ENCODE measurements around the gene MGAM2. TPM values are rescaled to one million over a fixed set of nuclear protein-coding genes. Genes with fewer than 3 reads are reported as not detected.

MGAM2 gene
- total and polyA plus RNA-seq, 2 experiments from 2014 or later: 0.07 TPM; not detected in 1

DNA sequence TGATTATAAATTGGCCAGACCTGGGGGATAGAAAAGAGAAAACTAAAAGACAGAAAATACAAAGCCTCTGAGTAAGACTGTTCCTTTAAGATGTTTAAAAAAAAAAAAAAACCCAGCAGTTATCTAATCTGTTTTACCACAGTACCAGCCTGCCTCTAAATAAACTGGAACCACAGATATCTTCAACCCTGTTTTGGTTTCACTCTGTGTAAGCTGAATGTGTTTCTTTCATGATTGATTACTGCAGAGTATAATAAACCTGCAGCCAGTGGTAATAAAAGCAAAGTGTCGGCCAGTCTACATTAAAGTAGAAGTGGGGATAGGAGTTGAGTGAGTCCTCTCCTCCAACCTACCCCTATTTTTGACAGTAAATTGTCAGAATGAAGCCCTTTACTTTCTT lies 40.6 kb downstream of the MGAM2 start:
- Histone ChIP-seq H4K20me1 (replicated peaks; ENCODE audit: insufficient read depth) (no peaks in the 10 kb centered on the region), H3K4me1 (ENCODE audit: insufficient read depth) (no peaks in the 10 kb centered on the region), H3K9me2 (ENCODE audit: insufficient read depth) (peaks cover 10% of the 10 kb centered on the region), H3K4me3 (no peak overlapping the region), H3K36me3 (ENCODE audit: insufficient read depth) (no peaks in the 10 kb centered on the region), H3K4me2 (no peak overlapping the region), H2AFZ (no peak overlapping the region), H3K79me2 (replicated peaks; ENCODE audit: insufficient read depth) (no peaks in the 10 kb centered on the region), H3F3A (replicated peaks; ENCODE audit: low read depth) (no peaks in the 10 kb centered on the region), H3K27ac (ENCODE audit: low read depth) (no peak overlapping the region), H3K27me3 (ENCODE audit: insufficient read depth) (no peaks in the 10 kb centered on the region)
- H3K36me3 Mint-ChIP-seq (ENCODE audit: low read depth): no peaks in the 10 kb centered on the region
- H3K27me3 Mint-ChIP-seq (ENCODE audit: insufficient read depth, low read depth, poor library complexity): peaks cover 2% of the 10 kb centered on the region
- no peak overlapping the region for H3K27ac Mint-ChIP-seq
- no peak for DNase-seq (ENCODE audit: low spot score)
- H3K4me1 Mint-ChIP-seq: no peaks in the 10 kb centered on the region
- no peak overlapping the region for H3K4me3 Mint-ChIP-seq
- TF ChIP-seq, protein P1, sequence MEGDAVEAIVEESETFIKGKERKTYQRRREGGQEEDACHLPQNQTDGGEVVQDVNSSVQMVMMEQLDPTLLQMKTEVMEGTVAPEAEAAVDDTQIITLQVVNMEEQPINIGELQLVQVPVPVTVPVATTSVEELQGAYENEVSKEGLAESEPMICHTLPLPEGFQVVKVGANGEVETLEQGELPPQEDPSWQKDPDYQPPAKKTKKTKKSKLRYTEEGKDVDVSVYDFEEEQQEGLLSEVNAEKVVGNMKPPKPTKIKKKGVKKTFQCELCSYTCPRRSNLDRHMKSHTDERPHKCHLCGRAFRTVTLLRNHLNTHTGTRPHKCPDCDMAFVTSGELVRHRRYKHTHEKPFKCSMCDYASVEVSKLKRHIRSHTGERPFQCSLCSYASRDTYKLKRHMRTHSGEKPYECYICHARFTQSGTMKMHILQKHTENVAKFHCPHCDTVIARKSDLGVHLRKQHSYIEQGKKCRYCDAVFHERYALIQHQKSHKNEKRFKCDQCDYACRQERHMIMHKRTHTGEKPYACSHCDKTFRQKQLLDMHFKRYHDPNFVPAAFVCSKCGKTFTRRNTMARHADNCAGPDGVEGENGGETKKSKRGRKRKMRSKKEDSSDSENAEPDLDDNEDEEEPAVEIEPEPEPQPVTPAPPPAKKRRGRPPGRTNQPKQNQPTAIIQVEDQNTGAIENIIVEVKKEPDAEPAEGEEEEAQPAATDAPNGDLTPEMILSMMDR (conservative IDR thresholded peaks at IDR 0.05; ENCODE audit: low read depth in 2 of 2): no peak
- TF ChIP-seq CREB1 (CRISPR knock-in tag; IDR thresholded peaks at IDR 0.05; ENCODE audit: low read depth) (no peak), EZH2 (IDR thresholded peaks at IDR 0.05; ENCODE audit: low read depth, unreplicated experiment) (no peak), STAT1 (IDR thresholded peaks at IDR 0.05; ENCODE audit: unreplicated experiment) (no peak), EZH2phosphoT487 (IDR thresholded peaks at IDR 0.05; ENCODE audit: unreplicated experiment) (no peak), NANOG (IDR thresholded peaks at IDR 0.05; ENCODE audit: borderline replicate concordance) (no peak), POLR2AphosphoS5 (IDR thresholded peaks at IDR 0.05; ENCODE audit: low read depth) (no peak), ZNF114 (CRISPR knock-in tag; IDR thresholded peaks at IDR 0.05) (no peak), JUNB (IDR thresholded peaks at IDR 0.05; ENCODE audit: unreplicated experiment) (no peak), ZNF331 (CRISPR knock-in tag; IDR thresholded peaks at IDR 0.05; ENCODE audit: low read depth) (no peak)
- TF ChIP-seq, protein P2, sequence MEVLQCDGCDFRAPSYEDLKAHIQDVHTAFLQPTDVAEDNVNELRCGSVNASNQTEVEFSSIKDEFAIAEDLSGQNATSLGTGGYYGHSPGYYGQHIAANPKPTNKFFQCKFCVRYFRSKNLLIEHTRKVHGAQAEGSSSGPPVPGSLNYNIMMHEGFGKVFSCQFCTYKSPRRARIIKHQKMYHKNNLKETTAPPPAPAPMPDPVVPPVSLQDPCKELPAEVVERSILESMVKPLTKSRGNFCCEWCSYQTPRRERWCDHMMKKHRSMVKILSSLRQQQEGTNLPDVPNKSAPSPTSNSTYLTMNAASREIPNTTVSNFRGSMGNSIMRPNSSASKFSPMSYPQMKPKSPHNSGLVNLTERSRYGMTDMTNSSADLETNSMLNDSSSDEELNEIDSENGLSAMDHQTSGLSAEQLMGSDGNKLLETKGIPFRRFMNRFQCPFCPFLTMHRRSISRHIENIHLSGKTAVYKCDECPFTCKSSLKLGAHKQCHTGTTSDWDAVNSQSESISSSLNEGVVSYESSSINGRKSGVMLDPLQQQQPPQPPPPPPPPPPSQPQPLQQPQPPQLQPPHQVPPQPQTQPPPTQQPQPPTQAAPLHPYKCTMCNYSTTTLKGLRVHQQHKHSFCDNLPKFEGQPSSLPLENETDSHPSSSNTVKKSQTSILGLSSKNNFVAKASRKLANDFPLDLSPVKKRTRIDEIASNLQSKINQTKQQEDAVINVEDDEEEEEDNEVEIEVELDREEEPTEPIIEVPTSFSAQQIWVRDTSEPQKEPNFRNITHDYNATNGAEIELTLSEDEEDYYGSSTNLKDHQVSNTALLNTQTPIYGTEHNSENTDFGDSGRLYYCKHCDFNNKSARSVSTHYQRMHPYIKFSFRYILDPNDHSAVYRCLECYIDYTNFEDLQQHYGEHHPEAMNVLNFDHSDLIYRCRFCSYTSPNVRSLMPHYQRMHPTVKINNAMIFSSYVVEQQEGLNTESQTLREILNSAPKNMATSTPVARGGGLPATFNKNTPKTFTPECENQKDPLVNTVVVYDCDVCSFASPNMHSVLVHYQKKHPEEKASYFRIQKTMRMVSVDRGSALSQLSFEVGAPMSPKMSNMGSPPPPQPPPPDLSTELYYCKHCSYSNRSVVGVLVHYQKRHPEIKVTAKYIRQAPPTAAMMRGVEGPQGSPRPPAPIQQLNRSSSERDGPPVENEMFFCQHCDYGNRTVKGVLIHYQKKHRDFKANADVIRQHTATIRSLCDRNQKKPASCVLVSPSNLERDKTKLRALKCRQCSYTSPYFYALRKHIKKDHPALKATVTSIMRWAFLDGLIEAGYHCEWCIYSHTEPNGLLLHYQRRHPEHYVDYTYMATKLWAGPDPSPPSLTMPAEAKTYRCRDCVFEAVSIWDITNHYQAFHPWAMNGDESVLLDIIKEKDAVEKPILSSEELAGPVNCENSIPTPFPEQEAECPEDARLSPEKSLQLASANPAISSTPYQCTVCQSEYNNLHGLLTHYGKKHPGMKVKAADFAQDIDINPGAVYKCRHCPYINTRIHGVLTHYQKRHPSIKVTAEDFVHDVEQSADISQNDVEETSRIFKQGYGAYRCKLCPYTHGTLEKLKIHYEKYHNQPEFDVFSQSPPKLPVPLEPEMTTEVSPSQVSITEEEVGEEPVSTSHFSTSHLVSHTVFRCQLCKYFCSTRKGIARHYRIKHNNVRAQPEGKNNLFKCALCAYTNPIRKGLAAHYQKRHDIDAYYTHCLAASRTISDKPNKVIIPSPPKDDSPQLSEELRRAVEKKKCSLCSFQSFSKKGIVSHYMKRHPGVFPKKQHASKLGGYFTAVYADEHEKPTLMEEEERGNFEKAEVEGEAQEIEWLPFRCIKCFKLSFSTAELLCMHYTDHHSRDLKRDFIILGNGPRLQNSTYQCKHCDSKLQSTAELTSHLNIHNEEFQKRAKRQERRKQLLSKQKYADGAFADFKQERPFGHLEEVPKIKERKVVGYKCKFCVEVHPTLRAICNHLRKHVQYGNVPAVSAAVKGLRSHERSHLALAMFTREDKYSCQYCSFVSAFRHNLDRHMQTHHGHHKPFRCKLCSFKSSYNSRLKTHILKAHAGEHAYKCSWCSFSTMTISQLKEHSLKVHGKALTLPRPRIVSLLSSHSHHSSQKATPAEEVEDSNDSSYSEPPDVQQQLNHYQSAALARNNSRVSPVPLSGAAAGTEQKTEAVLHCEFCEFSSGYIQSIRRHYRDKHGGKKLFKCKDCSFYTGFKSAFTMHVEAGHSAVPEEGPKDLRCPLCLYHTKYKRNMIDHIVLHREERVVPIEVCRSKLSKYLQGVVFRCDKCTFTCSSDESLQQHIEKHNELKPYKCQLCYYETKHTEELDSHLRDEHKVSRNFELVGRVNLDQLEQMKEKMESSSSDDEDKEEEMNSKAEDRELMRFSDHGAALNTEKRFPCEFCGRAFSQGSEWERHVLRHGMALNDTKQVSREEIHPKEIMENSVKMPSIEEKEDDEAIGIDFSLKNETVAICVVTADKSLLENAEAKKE (CRISPR knock-in tag; IDR thresholded peaks at IDR 0.05): no peak
- TF ChIP-seq, protein P3, sequence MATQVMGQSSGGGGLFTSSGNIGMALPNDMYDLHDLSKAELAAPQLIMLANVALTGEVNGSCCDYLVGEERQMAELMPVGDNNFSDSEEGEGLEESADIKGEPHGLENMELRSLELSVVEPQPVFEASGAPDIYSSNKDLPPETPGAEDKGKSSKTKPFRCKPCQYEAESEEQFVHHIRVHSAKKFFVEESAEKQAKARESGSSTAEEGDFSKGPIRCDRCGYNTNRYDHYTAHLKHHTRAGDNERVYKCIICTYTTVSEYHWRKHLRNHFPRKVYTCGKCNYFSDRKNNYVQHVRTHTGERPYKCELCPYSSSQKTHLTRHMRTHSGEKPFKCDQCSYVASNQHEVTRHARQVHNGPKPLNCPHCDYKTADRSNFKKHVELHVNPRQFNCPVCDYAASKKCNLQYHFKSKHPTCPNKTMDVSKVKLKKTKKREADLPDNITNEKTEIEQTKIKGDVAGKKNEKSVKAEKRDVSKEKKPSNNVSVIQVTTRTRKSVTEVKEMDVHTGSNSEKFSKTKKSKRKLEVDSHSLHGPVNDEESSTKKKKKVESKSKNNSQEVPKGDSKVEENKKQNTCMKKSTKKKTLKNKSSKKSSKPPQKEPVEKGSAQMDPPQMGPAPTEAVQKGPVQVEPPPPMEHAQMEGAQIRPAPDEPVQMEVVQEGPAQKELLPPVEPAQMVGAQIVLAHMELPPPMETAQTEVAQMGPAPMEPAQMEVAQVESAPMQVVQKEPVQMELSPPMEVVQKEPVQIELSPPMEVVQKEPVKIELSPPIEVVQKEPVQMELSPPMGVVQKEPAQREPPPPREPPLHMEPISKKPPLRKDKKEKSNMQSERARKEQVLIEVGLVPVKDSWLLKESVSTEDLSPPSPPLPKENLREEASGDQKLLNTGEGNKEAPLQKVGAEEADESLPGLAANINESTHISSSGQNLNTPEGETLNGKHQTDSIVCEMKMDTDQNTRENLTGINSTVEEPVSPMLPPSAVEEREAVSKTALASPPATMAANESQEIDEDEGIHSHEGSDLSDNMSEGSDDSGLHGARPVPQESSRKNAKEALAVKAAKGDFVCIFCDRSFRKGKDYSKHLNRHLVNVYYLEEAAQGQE (IDR thresholded peaks at IDR 0.05; ENCODE audit: unreplicated experiment): no peak
- TF ChIP-seq, protein P4, sequence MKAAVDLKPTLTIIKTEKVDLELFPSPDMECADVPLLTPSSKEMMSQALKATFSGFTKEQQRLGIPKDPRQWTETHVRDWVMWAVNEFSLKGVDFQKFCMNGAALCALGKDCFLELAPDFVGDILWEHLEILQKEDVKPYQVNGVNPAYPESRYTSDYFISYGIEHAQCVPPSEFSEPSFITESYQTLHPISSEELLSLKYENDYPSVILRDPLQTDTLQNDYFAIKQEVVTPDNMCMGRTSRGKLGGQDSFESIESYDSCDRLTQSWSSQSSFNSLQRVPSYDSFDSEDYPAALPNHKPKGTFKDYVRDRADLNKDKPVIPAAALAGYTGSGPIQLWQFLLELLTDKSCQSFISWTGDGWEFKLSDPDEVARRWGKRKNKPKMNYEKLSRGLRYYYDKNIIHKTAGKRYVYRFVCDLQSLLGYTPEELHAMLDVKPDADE (IDR thresholded peaks at IDR 0.05): no peak
- ATAC-seq: no peak
- no peaks in the 10 kb centered on the region; the same call in 2 of the 3 replicates for H3K9me3 Mint-ChIP-seq
